Activated CD4-positive, alpha-beta T cell treated with anti-CD3 and anti-CD28 coated beads, Interleukin-2, Interleukin-6, amounts not matched to agents 100 ng/mL and 50 ng/mL, durations not matched to agents 16 hours and 8 hours (primary cell): Measurements from ENCODE around the gene LRRC27.
A peak's percentile ranks its signal among the peaks of the same experiment; 100 is the strongest.
"Not testable (repeated sequence)": the region's sequence is repeated elsewhere in the genome, so short reads cannot be mapped to it uniquely, and the experiment has no call there.

Source experiments
- DNase-seq: peaks from one replicate; pipeline ENCODE4 v3.0.0-alpha.2; 2020

Gene LRRC27

DNA sequence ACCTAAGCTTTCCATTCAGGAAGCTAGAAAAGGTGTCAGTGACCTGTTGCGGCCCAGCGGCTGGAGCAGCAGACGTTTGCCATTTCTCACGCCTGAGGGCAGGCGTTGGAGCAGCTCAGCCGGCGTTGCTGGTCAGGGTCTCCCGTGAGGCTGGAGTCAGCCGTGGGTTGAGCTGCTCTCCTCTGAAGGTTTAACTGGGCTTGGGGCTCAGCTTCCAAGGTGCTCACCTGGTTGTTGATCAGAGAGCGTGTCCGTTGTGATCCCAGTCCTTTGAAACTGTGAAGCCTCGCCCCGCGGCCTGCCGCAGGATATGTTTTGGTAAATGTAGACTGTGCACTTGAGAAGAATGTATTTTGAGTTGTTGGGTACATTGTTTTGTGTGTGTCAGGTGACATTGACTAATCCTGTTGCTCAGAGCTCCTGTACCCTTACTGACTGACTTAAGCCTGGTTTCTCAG, 44.4 kb downstream of the LRRC27 start:
- DNase-seq, result no peak

DNA sequence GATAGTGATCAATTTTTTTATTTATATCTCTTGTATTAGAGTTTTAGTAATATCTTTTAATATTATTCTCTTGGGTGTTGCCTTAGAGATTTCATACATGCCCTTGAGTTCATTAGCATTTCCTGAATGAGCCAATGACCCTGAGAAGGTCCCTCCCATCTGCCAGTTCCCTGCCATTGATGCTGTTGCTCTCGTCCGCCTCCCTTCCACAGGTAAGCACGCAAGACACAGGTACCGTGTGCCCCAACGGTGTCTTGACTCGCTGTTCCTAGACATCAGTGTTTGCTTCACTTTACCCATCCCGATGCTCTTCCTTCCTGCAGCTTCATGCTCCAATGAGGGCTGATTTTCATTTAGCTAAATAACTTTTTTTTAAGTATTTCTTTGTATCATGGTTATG, 45.3 kb downstream of the LRRC27 start:
- DNase-seq, result no peak

DNA sequence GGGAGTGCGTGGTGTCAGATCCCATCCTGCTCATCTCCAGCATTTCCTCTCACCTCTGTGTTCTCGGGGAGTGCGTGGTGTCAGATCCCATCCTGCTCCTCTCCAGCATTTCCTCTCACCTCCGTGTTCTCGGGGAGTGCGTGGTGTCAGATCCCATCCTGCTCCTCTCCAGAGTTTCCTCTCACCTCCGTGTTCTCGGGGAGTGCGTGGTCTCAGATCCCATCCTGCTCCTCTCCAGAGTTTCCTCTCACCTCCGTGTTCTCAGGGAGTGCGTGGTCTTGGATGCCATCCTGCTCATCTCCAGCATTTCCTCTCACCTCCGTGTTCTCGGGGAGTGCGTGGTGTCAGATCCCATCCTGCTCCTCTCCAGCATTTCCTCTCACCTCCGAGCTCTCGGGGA, 47.0 kb downstream of the LRRC27 start:
- DNase-seq, result not testable (repeated sequence)

DNA sequence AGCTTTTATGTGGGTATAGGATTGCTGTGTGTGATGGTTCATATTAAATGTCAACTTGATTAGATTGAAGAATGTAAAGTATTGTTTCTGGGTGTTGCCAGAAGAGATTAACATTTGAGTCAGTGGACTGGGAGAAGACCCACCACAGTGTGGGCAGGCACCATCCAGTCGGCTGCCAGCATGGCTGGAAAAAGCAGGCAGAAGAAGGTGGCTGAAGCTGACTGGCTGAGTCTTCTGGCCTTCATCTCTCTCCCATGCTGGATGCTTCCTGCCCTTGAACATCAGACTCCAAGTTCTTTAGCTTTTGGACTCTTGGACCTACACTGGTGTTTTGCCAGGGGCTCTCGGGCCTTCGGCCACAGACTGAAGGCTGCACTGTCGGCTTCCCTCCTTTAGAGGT, 49.0 kb downstream of the LRRC27 start:
- not testable (repeated sequence) for DNase-seq

DNA sequence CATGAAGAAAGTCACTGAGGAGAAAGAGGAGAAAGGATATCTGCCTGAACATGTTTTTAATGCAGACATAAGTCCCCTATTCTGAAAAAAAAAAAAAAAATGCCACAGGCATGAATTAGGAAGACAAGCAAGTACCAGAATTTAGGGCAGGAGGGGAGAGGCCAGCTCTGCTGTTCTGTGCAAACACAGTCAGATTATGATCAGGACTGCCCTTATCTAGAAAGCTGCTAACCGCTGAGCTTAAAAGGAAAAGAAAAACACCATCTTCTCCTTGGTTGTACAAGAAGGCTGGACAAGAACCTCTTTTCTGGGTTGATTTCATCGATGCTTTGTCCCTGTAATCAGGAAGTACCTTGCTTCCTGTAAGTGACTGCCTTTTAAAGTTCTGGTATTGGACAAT, 49.7 kb downstream of the LRRC27 start:
- no peak for DNase-seq

DNA sequence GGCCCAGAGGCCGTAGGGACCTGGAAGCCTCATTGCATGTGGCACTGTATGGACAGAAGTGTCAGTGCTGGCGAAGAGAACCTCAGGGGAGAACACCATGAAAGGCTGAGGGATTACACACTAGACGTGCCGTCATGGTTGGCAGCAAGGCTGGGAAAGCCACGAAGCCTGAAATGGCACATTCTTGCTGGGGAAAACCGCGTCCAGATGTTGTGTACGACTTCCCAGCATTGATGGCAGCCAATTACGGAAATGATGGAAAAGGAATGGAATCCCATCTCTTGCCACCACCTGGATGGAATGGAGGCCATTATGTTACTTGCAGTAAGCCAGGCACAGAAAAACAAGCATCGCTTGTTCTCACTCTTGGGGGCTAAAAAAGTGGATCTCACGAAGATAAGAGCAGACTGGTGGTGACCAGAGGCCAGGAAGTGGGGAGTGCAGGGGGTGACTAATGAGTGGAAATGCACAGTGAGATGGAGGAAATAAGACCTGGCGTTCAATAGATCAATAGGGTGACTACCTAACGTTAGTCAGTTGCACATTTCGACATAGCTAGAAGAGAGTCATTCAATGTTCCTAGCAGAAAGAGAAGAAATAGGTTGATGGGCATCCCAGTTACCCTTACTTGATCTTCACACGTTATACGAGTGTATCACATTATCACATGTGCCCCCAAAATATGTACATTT, 50.4 kb downstream of the LRRC27 start:
- no peak for DNase-seq

DNA sequence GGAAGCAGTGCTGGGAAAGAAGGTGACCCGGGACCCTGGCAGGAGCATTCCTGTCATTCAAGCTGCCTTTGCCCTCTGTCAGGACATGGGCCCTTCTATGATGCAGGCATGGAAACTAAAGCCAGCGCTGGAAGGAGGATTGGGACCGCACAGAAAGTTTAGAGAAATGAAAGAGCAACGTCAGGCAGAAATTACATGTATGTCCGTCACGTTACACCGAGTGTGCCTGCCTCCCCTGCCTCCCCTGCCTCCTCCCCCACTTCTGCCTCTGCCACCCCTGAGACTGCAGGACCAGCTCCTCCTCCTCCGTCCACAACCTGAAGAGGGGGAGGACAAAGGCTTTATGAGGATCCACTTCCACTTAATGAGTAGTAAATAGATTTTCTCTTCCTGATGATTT, 51.1 kb downstream of the LRRC27 start:
- DNase-seq, result no peak

DNA sequence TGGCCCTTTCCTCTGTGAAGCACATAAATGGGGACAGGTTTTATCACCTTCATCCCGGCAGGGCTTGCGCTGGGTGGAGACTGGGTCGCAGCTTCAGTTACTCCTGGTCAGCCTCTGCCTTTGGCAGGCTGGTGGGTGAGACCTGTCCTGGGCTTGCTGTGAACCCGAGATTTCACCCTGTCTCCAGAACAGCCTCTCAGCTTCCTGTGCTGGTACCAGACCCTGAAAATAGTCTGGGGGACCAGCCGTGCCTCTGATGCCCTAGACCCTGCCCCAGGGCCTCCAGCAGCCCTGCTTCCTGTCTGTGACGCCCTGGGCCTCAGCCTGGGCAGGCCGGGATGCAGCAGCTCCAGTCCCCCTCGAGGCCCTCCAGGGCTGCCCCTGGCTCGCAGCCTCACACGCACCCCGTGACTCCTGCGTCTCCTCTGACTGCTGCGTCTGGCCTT, 51.8 kb downstream of the LRRC27 start:
- no peak for DNase-seq

DNA sequence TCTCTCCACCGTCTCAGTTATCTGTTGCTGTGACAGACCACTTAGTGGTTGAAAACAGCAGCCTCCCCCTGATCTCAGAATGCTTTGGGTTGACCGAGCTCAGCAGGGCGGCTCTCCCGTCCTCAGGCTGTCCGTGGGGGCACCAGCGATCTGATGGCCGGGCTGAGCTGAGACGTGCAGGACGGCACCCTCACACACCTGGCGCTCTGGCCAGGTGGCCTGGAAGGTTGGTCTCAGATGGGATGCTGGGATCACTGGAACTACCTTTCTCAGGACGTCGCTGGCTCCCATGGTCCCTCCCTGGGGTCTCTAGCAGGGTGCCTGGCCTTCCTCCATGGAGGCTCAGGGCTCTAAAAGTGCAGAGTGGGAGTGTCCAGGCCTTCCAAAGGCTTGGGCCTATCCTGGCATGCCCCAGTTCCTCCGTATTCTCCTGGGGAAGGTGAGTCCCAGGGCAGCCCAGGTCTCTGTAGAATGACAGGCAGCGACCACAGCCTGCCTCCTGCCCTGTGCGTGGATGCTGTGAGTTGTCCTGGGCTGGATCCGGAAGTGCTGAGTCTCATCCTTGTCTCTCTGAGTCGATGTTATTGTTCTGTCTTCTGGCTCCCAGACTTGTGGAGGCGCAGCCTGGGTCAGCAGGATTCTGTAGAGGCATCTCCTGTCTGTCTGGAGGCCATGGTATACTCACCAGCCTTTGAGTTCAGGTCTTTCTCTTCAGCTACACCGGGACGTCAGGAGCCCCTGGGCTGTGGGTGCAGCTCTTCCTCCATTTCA, 52.8 kb downstream of the LRRC27 start:
- DNase-seq, result no peak

DNA sequence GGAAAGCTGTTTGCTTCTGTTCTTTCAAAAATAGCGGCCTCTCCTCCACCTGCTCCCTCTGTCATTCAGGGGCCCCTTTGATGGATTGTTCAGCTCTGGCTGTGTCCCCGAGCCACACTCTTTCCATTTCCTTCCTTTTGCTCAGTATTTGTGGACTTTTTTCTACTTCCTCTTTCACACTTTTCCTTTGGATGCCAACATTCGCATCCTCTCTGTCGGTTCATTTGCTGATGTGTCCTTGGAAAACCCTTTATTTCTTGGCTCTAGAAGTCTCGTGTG, 53.3 kb downstream of the LRRC27 start:
- DNase-seq, result no peak

DNA sequence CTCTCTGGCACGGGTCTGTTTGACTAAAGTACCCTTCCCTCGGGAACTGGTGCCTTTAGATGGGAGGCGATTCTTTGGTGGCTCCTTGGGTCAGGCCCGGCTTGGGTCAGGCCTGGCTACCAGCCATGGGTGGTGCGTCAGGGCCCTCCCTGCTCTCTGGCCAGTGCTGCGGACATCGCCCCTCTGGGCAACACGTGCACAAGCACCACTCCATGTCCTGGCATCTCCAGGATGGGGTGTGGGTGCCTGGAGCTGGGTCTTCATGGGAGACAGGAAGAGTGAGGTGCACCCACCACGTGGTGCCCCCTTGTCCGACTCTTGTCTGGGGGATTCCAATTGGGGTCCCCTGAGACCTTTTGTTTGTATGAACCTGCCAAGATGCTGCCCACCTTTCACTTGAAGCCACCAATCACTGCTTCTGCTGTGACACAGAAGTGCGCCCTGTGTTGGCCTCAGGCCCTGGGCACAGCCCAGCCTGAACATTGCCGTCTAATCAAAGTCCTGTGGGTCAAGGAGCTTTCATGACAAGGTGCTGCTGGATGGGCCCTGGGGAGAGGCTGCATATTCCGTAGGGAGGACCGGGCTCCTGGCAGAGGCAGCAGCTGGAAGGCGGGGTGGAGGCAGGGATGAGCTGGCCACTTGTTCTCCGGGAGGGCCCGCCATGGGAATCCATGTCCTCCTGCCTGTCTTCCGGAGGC, 53.9 kb downstream of the LRRC27 start:
- no peak for DNase-seq

DNA sequence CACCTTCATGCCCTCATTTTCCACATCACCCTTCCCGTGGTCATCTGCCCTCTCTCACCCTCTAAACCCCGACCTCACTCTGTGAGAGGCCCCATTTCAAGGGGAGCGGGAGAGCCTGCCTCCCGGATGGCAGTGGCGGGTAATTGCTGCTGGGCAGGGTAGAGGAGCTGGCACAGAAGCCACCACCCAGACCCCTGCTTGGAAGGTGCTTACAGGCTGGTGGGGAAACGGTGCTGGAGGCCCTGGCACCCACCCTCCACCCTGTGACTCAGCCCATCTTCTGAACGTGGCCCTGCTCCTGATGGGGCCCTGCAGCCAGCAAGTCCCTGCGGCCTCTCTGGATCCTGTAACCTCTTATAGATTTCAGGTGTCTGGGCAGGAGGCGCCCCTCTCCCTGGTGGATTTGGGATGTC, 54.4 kb downstream of the LRRC27 start:
- no peak for DNase-seq

DNA sequence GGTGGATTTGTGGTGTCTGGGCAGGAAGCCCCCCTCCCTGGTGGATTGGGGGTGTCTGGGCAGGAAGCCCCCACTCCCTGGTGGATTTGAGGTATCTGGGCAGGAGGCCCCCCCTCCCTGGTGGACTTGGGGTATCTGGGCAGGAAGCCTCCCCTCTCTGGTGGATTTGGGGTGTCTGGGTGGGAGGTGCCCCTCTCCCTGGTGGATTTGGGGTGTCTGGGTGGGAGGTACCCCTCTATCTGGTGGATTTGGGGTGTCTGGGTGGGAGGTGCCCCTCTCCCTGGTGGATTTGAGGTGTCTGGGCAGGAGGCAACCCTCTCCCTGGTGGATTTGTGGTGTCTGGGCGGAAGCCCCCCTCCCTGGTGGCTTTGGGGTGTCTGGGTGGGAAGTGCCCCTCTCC, 54.9 kb downstream of the LRRC27 start:
- DNase-seq, result not testable (repeated sequence)

DNA sequence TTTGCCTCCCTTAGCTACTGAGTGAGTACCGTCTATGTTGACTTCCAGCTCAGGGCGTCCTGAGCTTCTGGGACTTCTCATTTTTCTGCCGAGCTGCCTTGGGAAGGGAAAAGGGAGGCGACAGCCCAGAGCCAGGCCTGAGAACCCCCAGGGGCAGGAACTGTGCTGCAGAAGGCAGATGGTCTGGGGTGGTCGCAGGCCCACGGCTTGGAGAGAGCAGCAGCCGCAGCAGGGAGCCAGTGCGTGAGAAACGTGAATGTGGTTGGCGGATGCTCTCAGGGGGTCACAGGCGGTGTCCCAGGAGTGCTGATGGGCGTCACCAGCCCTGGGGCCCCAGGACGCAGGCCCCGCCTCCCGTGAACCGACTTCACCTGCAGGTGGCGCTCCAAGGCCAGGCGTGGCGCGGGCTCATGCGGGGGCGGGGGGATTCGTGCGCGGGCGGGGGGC, 55.8 kb downstream of the LRRC27 start:
- DNase-seq, result peak; percentile 59

DNA sequence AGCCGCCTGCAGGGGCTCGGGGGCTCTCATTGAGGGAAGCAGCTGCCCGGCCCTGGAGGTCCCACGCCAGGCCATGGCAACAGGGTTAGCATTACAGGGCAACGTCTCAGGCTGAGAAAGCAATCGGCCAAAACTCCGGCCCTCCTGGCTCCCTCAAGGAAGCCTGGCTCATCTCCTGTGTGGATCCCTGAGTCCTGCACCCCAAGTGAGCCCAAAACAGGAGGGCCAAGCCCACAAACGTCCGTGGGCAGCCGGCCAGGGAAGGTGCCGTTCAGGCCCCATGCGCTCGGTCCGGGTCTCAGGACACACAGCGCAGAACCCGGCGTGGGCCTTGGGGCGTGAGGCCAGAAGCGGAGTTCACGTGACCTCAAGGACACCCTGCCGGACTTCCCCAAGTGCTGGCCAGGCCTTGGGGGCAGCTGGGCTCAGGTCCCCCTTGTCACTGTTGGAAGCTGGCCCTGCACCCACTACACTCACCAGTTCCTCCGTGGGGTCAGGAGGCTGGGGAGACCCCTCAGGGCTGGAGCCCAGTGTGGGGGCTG, 57.0 kb downstream of the LRRC27 start:
- DNase-seq, result no peak

DNA sequence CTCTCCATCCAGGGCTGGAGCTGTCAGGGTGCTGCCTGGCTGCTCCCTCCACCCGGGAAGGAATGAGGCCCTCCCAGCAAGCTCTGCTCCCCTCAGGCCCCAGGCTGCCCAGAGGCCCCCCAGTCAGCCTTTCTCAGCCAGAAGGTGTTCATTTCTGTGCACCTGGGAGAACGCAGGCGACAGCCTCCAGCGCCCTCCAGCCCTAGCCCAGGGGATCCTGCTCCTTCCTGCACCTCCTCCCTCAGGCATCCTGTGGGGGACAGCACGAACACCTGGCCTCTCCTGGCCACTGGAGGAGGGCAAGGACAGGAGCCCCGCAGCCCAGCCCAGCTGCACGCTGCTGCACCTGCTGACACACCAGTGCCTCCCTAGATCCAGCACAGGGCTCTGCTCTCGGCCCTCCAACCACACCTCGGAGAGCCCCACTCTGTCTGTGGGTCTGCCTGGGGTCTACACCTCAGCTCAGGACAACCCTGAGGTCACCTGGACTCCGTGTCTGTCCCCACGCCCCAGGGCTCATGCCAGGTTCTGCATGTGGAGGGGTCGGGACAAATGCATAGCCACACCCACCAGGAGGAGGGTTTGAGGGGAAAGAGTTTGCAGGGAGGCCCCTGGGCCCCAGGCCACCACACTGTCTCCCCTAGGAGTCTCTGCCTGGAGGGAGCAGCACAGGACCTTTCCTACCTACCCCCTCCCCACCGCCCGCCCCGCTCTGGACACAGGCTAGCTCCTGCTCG, 57.6 kb downstream of the LRRC27 start:
- no peak for DNase-seq

DNA sequence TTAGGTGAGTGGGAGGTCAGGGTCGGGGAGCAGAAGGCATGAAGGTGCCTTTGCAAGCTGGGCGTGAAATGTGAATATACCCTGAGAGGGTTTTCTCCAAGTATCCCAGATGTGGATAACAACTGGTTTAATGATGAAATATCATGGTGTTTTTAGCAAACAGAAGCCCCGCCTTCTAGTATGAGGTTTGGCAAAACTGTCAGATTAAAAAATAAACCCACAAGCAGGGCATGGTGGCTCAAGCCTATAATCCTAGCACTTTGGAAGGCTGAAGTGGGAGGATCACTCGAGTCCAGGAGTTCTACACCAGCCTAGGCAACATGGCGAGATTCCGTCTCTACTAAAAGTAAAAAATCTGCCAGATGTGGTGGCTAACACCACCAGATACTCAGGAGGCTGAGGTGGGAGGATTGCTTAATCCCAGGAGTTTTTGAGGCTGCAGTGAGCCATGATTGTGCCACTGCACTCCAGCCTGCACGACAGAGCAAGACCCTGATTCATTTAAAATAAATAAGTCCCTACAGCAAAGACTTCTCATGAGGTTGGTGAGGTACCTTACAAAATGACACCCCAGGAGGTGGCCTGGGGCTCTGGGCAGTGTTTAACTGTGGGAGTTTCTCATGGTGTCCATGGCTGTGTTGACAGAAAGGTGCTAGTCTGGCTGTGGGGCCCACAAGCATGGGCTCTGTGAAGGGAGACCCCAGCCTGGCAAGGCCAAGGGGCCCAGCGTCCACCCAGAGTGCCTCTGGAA, 58.4 kb downstream of the LRRC27 start:
- no peak for DNase-seq

DNA sequence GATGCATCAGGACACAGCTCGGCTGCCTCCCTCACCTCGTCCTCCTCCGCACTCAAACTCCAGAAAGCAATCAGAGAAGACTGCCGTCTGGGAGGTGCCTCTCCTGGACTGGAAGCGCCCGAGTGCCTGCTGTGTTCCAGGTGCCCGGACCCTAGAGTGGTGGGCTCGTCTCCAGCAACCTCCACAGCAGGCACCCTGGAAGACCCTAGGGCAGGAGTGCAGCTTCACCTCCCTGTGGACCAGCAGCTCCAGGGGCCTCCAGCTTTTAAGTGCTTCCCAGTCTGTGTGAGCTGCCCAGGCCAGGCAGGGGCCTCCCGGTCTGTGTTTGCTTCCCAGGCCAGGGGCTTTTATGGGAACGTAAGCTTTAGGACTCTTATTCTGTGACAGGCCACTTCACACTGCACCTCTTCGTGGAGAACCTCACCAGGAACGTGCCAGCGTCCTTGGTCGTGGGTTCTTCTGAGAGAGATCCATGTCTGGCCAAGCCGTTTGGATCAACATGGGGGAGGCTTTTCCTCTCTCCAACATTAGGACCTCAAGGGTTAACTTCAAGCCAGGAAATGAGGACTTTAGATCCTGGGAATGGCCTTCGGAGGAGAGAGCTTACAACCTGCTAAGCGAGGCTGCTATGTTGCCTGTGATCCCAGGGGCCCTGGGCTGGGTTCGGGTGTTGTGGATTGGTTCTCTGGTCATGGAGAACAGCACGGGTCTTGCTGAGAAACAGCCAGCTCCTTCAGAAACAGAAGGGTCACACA, 59.1 kb downstream of the LRRC27 start:
- no peak for DNase-seq

DNA sequence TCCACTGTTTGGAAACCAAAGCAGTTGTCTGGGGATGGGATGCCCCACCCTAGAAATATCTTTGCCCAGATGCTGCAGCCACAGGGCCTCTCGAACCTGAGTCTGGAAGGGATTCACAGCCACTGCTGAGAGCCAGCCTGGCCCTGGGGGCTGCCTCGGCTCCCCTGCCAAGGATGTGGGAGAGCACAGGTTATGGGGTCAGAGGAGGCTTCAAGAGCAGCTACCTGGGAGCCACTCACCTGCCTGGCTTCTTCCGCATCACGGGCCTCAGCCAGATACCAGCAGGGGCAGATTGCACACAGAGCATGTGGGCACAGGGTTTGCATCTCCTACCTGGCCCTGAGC, 59.7 kb downstream of the LRRC27 start:
- no peak for DNase-seq

DNA sequence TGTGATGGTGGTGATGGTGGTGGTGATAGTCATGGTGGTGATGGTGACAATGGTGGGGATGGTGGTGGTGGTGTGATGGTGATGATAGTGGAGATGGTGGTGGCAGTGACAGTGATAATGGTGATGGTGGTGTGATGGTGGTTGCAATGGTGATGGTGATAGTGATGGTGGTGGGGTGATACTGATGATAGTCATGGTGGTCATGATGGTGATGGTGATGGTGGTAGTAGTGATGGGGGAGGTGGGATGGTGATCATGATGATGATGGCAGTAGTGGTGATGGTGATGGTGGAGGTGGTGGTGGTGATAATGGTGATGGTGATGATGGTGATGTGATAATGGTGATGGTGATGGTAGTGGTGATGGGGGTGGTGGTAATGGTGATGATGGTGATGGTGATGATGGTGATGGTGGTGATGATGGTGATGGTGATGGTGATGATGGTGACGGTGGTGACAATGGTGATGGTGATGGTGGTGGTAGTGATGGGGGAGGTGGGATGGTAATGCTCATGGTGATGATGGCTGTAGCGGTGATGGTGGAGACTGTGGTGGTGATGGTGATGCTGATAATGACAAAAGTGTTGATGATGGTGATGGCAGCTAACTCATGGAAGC, 60.3 kb downstream of the LRRC27 start:
- DNase-seq, result no peak
